Liver (tissue), 3 donors: Measurements from ENCODE around the gene GALNTL6.

Experiments used
- EGR1 ChIP-seq, 2 donors: IDR thresholded peaks; 2 replicates each; pipeline ENCODE4 v1.6.1; 2016 to 2018; ENCODE audit warnings: antibody characterized with exemption in 2 of 2, low read depth in 2 of 2
- HNF4A ChIP-seq, 2 donors: conservative IDR thresholded peaks; 2 replicates each; pipeline ENCODE4 v1.6.1; 2016; ENCODE audit warnings: antibody characterized with exemption in 2 of 2, mild to moderate bottlenecking in 2 of 2
- JUND ChIP-seq, 2 donors: IDR thresholded peaks; 2 replicates each; pipeline ENCODE4 v1.6.1; 2016; ENCODE audit warnings: antibody characterized with exemption in 2 of 2
- NR2F2 ChIP-seq: IDR thresholded peaks from 2 replicates; pipeline ENCODE4 v1.6.1; 2016; ENCODE audit warnings: antibody characterized with exemption
- RAD21 ChIP-seq, 2 donors: IDR thresholded peaks; 2 replicates each; pipeline ENCODE4 v1.6.1; 2016; ENCODE audit warnings: antibody characterized with exemption in 2 of 2, mild to moderate bottlenecking in 2 of 2
- RXRA ChIP-seq, 2 donors: IDR thresholded peaks; 2 replicates each; pipeline ENCODE4 v1.6.1; 2017 to 2018; ENCODE audit warnings: antibody characterized with exemption in 2 of 2, mild to moderate bottlenecking in 1 of 2
- TAF1 ChIP-seq: conservative IDR thresholded peaks from 2 replicates; pipeline ENCODE4 v1.6.1; 2016; ENCODE audit warnings: antibody characterized with exemption, mild to moderate bottlenecking
- TF ChIP-seq, protein P1 (sequence below): fragments of 150-350 bp; IDR thresholded peaks from 2 replicates; pipeline ENCODE4 v1.5.1; 2017; ENCODE audit warnings: improper control_type of control experiment, low read depth, low read length; ENCODE audit not compliant: missing input control
- TF ChIP-seq, protein P2 (sequence below): IDR thresholded peaks from 2 replicates; pipeline ENCODE4 v1.6.1; 2016; ENCODE audit warnings: antibody characterized with exemption, mild to moderate bottlenecking
- TF ChIP-seq, protein P3 (sequence below): IDR thresholded peaks from 2 replicates; pipeline ENCODE4 v1.6.1; 2016; ENCODE audit warnings: antibody characterized with exemption
- TF ChIP-seq, protein P4 (sequence below): IDR thresholded peaks from 2 replicates; pipeline ENCODE4 v1.6.1; 2016; ENCODE audit warnings: antibody characterized with exemption
- TF ChIP-seq, protein P5 (sequence below): IDR thresholded peaks from 2 replicates; pipeline ENCODE4 v1.6.1; 2016; ENCODE audit warnings: antibody characterized with exemption
- donor health status: healthy.
- donor health status: healthy.

DNA sequence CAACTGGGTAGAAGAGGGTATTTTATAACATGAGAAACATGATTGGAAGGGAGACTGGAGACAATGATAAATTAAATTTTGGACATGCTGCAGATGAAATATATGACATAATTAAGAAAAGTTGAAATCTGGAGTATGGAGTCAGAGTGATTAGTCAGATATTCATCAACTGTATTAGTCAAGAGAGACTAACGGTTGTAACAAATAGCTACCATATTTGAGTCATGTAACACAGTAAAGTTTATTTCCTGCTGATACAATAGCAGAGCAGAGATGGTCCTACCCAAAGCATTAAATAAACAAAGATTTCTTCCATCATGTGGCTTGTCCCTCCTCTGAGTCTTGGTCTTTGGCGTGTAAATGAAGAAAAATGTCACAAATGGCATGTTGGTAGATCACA lies 321.3 kb downstream of the GALNTL6 start:
- TF ChIP-seq, protein P1, sequence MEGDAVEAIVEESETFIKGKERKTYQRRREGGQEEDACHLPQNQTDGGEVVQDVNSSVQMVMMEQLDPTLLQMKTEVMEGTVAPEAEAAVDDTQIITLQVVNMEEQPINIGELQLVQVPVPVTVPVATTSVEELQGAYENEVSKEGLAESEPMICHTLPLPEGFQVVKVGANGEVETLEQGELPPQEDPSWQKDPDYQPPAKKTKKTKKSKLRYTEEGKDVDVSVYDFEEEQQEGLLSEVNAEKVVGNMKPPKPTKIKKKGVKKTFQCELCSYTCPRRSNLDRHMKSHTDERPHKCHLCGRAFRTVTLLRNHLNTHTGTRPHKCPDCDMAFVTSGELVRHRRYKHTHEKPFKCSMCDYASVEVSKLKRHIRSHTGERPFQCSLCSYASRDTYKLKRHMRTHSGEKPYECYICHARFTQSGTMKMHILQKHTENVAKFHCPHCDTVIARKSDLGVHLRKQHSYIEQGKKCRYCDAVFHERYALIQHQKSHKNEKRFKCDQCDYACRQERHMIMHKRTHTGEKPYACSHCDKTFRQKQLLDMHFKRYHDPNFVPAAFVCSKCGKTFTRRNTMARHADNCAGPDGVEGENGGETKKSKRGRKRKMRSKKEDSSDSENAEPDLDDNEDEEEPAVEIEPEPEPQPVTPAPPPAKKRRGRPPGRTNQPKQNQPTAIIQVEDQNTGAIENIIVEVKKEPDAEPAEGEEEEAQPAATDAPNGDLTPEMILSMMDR = no peak
- no peak for TF ChIP-seq NR2F2
- TF ChIP-seq, protein P2, sequence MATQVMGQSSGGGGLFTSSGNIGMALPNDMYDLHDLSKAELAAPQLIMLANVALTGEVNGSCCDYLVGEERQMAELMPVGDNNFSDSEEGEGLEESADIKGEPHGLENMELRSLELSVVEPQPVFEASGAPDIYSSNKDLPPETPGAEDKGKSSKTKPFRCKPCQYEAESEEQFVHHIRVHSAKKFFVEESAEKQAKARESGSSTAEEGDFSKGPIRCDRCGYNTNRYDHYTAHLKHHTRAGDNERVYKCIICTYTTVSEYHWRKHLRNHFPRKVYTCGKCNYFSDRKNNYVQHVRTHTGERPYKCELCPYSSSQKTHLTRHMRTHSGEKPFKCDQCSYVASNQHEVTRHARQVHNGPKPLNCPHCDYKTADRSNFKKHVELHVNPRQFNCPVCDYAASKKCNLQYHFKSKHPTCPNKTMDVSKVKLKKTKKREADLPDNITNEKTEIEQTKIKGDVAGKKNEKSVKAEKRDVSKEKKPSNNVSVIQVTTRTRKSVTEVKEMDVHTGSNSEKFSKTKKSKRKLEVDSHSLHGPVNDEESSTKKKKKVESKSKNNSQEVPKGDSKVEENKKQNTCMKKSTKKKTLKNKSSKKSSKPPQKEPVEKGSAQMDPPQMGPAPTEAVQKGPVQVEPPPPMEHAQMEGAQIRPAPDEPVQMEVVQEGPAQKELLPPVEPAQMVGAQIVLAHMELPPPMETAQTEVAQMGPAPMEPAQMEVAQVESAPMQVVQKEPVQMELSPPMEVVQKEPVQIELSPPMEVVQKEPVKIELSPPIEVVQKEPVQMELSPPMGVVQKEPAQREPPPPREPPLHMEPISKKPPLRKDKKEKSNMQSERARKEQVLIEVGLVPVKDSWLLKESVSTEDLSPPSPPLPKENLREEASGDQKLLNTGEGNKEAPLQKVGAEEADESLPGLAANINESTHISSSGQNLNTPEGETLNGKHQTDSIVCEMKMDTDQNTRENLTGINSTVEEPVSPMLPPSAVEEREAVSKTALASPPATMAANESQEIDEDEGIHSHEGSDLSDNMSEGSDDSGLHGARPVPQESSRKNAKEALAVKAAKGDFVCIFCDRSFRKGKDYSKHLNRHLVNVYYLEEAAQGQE = no peak
- no peak for TF ChIP-seq TAF1
- no peak for TF ChIP-seq RAD21 (IDR thresholded peaks at IDR 0.05)
- TF ChIP-seq, protein P3, sequence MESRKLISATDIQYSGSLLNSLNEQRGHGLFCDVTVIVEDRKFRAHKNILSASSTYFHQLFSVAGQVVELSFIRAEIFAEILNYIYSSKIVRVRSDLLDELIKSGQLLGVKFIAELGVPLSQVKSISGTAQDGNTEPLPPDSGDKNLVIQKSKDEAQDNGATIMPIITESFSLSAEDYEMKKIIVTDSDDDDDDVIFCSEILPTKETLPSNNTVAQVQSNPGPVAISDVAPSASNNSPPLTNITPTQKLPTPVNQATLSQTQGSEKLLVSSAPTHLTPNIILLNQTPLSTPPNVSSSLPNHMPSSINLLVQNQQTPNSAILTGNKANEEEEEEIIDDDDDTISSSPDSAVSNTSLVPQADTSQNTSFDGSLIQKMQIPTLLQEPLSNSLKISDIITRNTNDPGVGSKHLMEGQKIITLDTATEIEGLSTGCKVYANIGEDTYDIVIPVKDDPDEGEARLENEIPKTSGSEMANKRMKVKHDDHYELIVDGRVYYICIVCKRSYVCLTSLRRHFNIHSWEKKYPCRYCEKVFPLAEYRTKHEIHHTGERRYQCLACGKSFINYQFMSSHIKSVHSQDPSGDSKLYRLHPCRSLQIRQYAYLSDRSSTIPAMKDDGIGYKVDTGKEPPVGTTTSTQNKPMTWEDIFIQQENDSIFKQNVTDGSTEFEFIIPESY = no peak
- TF ChIP-seq, protein P4, sequence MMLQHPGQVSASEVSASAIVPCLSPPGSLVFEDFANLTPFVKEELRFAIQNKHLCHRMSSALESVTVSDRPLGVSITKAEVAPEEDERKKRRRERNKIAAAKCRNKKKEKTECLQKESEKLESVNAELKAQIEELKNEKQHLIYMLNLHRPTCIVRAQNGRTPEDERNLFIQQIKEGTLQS = no peak
- no peak for TF ChIP-seq EGR1 (IDR thresholded peaks at IDR 0.05; ENCODE audit: low read depth in 2 of 2)
- TF ChIP-seq HNF4A (conservative IDR thresholded peaks at IDR 0.05) = no peak
- no peak for TF ChIP-seq RXRA (IDR thresholded peaks at IDR 0.05)
- no peak for TF ChIP-seq JUND (IDR thresholded peaks at IDR 0.05)
- TF ChIP-seq, protein P5, sequence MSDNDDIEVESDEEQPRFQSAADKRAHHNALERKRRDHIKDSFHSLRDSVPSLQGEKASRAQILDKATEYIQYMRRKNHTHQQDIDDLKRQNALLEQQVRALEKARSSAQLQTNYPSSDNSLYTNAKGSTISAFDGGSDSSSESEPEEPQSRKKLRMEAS = no peak
